GM18505 (cell line): ENCODE results near the gene PRPSAP1.

Experiments
- ATAC-seq: cut with Tn5 transposase; IDR thresholded peaks from one replicate; pipeline ENCODE4 v1.9.1; 2021; ENCODE audit not compliant: unreplicated experiment
- POLR2A ChIP-seq: IDR thresholded peaks from 4 replicates; pipeline ENCODE4 v1.6.1; 2011; ENCODE audit warnings: borderline replicate concordance; ENCODE audit not compliant: insufficient read depth, insufficient read length; ENCODE audit errors: extremely low read depth

The PRPSAP1 gene

GRCh38 chr17:76304226-76305134 is 49.2 kb downstream of the PRPSAP1 start:
- no peak for TF ChIP-seq POLR2A
- ATAC-seq: no peak

DNA sequence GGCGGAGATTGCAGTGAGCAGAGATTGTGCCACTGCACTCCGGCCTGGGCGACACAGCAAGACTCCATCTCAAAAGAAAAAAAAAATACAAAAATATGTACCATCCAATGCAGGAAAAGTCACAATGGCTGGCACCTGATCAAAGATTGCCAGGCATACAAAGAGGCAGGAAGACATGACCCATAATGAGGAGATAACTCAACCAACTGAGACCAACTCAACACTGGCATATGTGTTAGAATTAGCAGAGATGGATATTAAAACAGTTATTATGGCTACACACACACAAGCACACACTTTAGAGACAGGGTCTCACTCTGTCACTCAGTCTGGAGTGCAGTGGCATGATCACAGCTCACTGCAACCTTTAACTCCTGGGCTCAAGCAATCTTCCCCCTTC is 56.3 kb downstream of the PRPSAP1 start:
- no peak for ATAC-seq
- no peak for TF ChIP-seq POLR2A

DNA sequence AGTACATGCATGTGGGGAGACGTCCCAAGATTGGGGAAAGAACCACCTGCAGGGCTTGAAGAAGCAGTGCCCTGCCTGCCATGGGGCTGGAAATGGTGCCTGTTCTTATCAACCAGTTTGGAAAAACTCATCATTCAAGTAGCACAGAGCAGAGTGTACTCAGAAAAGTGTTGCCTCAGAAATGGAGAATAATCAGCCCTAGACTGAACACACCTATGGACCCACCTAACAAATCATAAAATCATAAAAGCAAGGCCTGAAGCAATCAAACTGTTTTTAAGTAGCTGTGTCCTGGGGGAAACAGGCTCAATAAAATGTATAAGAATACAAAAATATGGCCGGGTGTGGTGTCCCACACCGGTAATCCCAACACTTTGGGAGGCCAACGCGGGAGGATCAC is 56.8 kb downstream of the PRPSAP1 start:
- TF ChIP-seq POLR2A: no peak
- ATAC-seq: no peak

DNA sequence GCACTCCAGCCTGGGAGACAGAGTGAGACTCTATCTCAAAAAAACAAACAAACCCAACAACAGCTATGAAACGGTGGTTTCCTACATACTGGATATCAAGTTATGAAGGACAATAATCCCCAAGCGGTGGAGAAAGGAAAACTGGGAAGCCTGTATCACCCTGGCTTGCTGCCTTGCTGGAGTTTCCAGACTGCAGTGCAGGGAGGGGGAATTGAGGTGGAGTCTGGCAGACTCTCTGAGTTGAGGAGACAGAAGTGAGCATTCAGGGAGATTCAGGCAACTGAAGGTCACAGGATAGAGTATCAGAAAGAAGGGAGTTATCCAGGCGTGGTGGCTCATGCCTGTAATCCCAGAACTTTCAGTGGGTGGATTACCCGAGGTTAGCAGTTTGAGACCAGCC is 57.5 kb downstream of the PRPSAP1 start:
- no peak for TF ChIP-seq POLR2A
- ATAC-seq: no peak

- no peak for TF ChIP-seq POLR2A
- ATAC-seq: no peak
Observed at GRCh38 chr17:76293106-76293505, 60.6 kb downstream of the PRPSAP1 start.

- no peak for TF ChIP-seq POLR2A
- ATAC-seq: no peak
Observed at GRCh38 chr17:76292567-76292966, 61.1 kb downstream of the PRPSAP1 start.

DNA sequence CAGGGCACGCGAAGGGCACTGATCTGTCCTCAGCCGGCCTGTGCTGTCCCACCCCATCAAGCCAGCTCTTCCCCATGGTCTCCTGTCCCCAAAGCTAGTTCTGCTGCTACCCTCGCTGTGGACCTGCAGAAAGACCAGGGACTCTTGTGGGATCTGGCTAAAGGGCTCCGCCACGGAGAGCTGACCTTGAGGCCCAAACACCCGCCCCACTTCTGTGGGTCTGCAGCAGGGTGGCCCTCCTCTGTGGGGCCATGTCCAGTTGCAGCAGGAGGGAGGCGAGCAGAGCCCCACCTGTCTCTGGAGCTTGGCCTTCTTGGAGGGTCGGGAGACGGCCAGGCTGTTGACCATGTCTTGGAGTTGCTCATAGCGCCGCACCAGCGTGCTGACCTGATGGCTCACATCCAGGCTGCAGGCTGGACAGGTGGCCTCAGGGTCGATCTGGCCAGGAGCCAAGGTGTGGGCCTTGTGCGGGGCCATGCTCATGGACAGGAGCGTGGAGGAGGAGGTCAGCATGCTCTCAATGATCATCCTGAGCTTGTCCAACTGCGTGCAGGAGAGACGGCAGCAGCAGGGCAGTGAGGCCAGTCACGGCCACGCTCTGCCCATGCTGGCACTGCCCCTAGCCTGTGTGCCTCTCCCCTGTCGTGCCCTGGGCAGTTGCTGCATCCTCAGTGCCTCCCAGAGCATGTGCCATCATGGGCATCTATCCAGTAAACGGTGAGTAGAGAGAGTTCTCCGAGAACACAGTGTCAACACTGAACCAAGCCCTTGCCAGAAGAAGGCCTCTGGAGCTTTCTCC is 71.9 kb downstream of the PRPSAP1 start:
- no peak for TF ChIP-seq POLR2A
- ATAC-seq: no peak

GRCh38 chr17:76280650-76281049 is 73.1 kb downstream of the PRPSAP1 start:
- TF ChIP-seq POLR2A: no peak
- ATAC-seq: no peak

- no peak for ATAC-seq
- TF ChIP-seq POLR2A: no peak
Observed at GRCh38 chr17:76279742-76280287, 73.9 kb downstream of the PRPSAP1 start.

GRCh38 chr17:76278952-76279741 is 74.6 kb downstream of the PRPSAP1 start:
- ATAC-seq: no peak

DNA sequence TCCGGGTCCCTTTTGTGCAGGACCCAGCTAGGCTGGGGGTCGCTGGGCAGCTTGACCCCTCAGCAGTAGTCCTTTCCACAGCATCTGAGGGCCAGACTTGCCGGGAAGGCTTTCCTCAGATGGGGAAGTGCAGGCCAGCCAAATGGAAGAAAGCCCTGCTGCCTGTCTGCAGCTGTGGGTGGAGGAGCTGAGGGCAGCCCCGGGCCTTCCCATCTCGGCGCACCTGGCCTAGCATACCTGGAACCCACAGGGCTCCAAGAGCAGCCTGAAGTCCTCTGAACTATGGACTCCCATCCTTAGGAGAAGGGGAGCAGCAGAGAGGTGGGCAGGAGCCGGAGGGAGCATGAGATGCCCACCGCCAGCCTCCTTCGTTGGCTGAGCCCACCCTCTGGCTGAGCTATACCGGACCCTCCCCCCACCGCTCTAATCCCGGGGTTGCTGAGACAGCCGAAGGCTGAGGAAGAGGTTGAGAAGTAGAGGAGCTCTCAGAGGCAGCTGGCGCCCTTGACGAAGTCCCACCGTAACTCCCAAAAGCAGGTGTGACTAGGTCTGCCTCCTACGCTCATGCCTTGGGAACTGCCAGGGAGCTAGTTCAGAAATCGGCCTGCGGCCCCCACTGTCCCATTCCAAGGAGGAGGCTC is 75.3 kb downstream of the PRPSAP1 start:
- no peak for TF ChIP-seq POLR2A
- ATAC-seq: no peak

More at GRCh38 chr17:76278952-76279741, 74.6 kb downstream of the PRPSAP1 start:
- no peak for TF ChIP-seq POLR2A
